Measurements from ENCODE around the gene GSG1L2. TPM values are rescaled to one million over a fixed set of nuclear protein-coding genes. Genes with fewer than 3 reads are reported as not detected.
A peak's percentile ranks its signal among the peaks of the same experiment; 100 is the strongest.

Gene GSG1L2
- total RNA-seq, 1 experiment from 2014 or later: not detected

DNA sequence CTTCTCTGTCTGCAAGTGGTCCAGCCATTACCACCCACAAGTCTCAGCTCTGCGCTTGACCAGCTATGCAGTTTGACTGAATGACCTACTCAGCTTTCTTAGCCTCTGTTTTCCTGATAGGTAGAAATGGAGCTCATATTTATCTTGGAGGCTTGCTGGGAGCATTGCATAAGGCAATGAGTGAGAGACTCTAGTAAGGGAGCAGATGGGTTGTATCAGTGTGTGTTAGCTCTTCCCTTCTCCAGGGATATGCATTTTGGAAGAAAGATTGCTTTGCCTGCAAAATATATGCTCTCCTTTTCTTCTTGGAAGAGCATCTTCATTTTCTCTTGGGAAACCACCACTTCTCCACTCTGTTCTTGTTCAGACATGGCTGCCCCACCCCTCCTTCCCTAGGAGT, 56.6 kb downstream of the GSG1L2 start:
- no TSS peak for BruUV-seq (replicated peaks)
- H3K36me3 Mint-ChIP-seq (ENCODE audit: insufficient read depth, unreplicated experiment): no peaks in the 10 kb centered on the region
- no peaks in the 10 kb centered on the region for H3K9me3 Mint-ChIP-seq (ENCODE audit: unreplicated experiment)
- H3K4me3 Mint-ChIP-seq (ENCODE audit: unreplicated experiment): no peak overlapping the region
- TF ChIP-seq, protein P1, sequence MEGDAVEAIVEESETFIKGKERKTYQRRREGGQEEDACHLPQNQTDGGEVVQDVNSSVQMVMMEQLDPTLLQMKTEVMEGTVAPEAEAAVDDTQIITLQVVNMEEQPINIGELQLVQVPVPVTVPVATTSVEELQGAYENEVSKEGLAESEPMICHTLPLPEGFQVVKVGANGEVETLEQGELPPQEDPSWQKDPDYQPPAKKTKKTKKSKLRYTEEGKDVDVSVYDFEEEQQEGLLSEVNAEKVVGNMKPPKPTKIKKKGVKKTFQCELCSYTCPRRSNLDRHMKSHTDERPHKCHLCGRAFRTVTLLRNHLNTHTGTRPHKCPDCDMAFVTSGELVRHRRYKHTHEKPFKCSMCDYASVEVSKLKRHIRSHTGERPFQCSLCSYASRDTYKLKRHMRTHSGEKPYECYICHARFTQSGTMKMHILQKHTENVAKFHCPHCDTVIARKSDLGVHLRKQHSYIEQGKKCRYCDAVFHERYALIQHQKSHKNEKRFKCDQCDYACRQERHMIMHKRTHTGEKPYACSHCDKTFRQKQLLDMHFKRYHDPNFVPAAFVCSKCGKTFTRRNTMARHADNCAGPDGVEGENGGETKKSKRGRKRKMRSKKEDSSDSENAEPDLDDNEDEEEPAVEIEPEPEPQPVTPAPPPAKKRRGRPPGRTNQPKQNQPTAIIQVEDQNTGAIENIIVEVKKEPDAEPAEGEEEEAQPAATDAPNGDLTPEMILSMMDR (IDR thresholded peaks at IDR 0.05; ENCODE audit: unreplicated experiment): no peak
- CTCF ChIA-PET: interaction anchor here (0.5 to 6.4 kb wide), 4 partner anchors 21 to 200 kb away, joined by 4 to 45 read pairs (median 4); no protein-coding TSS in a partner anchor
- H3K27me3 Mint-ChIP-seq (ENCODE audit: insufficient read depth, unreplicated experiment): peaks cover 10% of the 10 kb centered on the region
- DNase-seq (ENCODE audit: unreplicated experiment): no peak
- H3K27ac Mint-ChIP-seq (ENCODE audit: low read depth, unreplicated experiment): no peak overlapping the region
- POLR2A ChIA-PET: interaction anchor here (0.6 to 1.1 kb wide), 2 partner anchors 32 to 120 kb away, joined by 3 read pairs; partner anchors contain the start of gene USP43
- H3K4me1 Mint-ChIP-seq (ENCODE audit: insufficient read depth, unreplicated experiment): peaks cover 8% of the 10 kb centered on the region
- intact Hi-C loops (cut with micrococcal nuclease): loop anchor here (10.0 kb wide), 1 partner anchor 771 kb away; no protein-coding TSS in a partner anchor

DNA sequence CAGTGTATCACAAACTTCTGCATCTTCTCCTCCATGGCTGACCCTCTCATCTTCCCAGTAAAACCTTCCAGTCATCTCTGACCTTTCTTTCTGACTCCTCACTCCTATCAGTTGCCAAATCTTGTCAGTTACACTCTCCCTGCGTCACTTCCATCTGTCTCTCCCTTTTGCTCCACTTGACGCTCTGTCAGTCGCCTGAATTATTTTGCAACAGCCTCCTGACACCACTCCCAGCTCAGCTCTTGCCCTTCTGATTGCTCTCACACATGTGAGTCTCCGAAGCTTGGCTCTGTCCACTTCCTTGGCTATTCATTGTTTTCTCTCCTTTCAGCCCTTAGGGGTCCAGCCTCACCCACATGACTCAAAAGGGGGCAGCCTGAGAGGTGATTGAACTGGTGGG, 58.2 kb downstream of the GSG1L2 start:
- peak; percentile 65 for DNase-seq (ENCODE audit: unreplicated experiment)
- Mint-ChIP-seq H3K27me3 (ENCODE audit: insufficient read depth, unreplicated experiment) (peaks cover 10% of the 10 kb centered on the region), H3K4me1 (ENCODE audit: insufficient read depth, unreplicated experiment) (peaks cover 12% of the 10 kb centered on the region), H3K27ac (ENCODE audit: low read depth, unreplicated experiment) (no peak overlapping the region), H3K4me3 (ENCODE audit: unreplicated experiment) (no peak overlapping the region), H3K36me3 (ENCODE audit: insufficient read depth, unreplicated experiment) (no peaks in the 10 kb centered on the region), H3K9me3 (ENCODE audit: unreplicated experiment) (no peaks in the 10 kb centered on the region)
- TF ChIP-seq, protein P1 (IDR thresholded peaks at IDR 0.05; ENCODE audit: unreplicated experiment): no peak
- ChIA-PET POLR2A (no interaction called here), CTCF (interaction anchor here (1.4 to 6.4 kb wide), 2 partner anchors 36 to 164 kb away, joined by 3 to 45 read pairs; no protein-coding TSS in a partner anchor)
- BruUV-seq (replicated peaks): no TSS peak
- intact Hi-C loops (cut with micrococcal nuclease): loop anchor here (10.0 kb wide), 1 partner anchor 769 kb away; no protein-coding TSS in a partner anchor

DNA sequence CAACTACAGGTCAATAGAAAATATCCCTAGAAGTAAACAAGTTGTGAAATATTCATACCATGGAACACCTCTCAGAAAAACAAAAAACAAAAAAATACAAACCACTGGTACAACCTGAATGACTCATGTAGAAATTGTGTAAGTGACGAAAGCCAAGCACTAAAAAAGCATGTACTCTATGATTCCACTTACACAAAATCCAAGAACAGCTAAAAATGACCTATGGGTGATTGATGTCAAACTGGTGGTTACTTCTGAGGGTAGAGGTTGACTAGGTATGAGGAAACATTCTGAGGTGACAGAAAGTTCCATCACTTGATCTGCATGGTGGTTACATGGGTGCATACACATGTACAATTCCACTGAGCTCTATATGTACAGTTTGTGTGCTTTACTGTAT, 61.6 kb downstream of the GSG1L2 start:
- H3K4me3 Mint-ChIP-seq (ENCODE audit: unreplicated experiment): no peak overlapping the region
- TF ChIP-seq, protein P1 (IDR thresholded peaks at IDR 0.05; ENCODE audit: unreplicated experiment): no peak
- peaks cover 10% of the 10 kb centered on the region for H3K27me3 Mint-ChIP-seq (ENCODE audit: insufficient read depth, unreplicated experiment)
- H3K9me3 Mint-ChIP-seq (ENCODE audit: unreplicated experiment): peaks cover 3% of the 10 kb centered on the region
- intact Hi-C loops (cut with micrococcal nuclease): loop anchor here (10.0 kb wide), 1 partner anchor 765 kb away; no protein-coding TSS in a partner anchor
- no TSS peak for BruUV-seq (replicated peaks)
- POLR2A ChIA-PET: no interaction called here
- peaks cover 12% of the 10 kb centered on the region for H3K4me1 Mint-ChIP-seq (ENCODE audit: insufficient read depth, unreplicated experiment)
- H3K36me3 Mint-ChIP-seq (ENCODE audit: insufficient read depth, unreplicated experiment): no peaks in the 10 kb centered on the region
- CTCF ChIA-PET: interaction anchor here (1.0 to 1.1 kb wide), 2 partner anchors 31 to 34 kb away, joined by 4 to 5 read pairs; no protein-coding TSS in a partner anchor
- DNase-seq (ENCODE audit: unreplicated experiment): peak; percentile 30
- H3K27ac Mint-ChIP-seq (ENCODE audit: low read depth, unreplicated experiment): no peak overlapping the region

DNA sequence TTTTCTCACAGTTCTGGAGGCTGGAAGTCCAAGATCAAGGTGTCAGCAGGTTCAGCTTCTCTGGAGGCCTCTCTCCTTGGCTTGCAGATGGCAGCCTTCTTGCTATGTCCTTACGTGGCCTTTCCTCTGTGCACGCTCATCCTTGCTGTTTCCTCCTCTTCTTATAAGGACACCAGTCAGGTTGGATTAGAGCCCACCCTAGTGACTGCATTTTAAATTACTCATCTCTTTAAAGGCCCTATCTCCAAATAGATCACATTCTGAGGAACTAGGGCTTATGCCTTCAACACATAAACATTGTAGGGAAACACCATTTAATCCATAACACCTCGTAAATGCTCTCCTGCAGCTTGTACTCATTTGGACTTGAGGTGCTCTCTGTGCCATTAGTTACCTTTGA, 66.8 kb downstream of the GSG1L2 start:
- Mint-ChIP-seq H3K36me3 (ENCODE audit: insufficient read depth, unreplicated experiment) (no peaks in the 10 kb centered on the region), H3K27ac (ENCODE audit: low read depth, unreplicated experiment) (no peak overlapping the region), H3K4me1 (ENCODE audit: insufficient read depth, unreplicated experiment) (peaks cover 2% of the 10 kb centered on the region), H3K4me3 (ENCODE audit: unreplicated experiment) (no peak overlapping the region), H3K9me3 (ENCODE audit: unreplicated experiment) (peaks cover 7% of the 10 kb centered on the region), H3K27me3 (ENCODE audit: insufficient read depth, unreplicated experiment) (peaks cover 27% of the 10 kb centered on the region)
- POLR2A ChIA-PET: interaction anchor here (0.5 kb wide), 1 partner anchor 454 kb away, joined by 3 read pairs; no protein-coding TSS in a partner anchor
- TF ChIP-seq, protein P1 (IDR thresholded peaks at IDR 0.05; ENCODE audit: unreplicated experiment): no peak
- DNase-seq (ENCODE audit: unreplicated experiment): no peak
- CTCF ChIA-PET: interaction anchor here (0.6 to 0.8 kb wide), 2 partner anchors 13 to 62 kb away, joined by 3 to 4 read pairs; no protein-coding TSS in a partner anchor
- intact Hi-C loops (cut with micrococcal nuclease): no loop called here
- no TSS peak for BruUV-seq (replicated peaks)

Other genes starting within 250 kb of the GSG1L2 start
- gene STX8, start 246.3 kb downstream of the GSG1L2 start, total RNA-seq (2022): 49.0 and 65.0 TPM in 2 replicates
- gene CFAP52, start 245.4 kb downstream of the GSG1L2 start, total RNA-seq (2022): not detected in 2 replicates
- gene USP43, start 176.6 kb downstream of the GSG1L2 start, total RNA-seq (2022): 1.9 and 3.2 TPM in 2 replicates
- gene DHRS7C, start 30.5 kb downstream of the GSG1L2 start, total RNA-seq (2022): not detected in 2 replicates
- 0.09 TPM in 1 of 2 replicates, not detected in the other for gene GLP2R, start 3.8 kb upstream of the GSG1L2 start, total RNA-seq (2022)
- not detected in 2 replicates for gene RCVRN, start 83.2 kb upstream of the GSG1L2 start, total RNA-seq (2022)

All from MCF 10A (cell line).